ENCODE data around the gene ARID1A. TPM values are rescaled to one million over a fixed set of nuclear protein-coding genes. Genes with fewer than 3 reads are reported as not detected.

Gene ARID1A
- total RNA-seq, 1 donor from 2014 or later: 160 TPM

- Mint-ChIP-seq H3K36me3 (peaks cover 43% of the 10 kb centered on the region), H3K9me3 (no peaks in the 10 kb centered on the region)
These were observed 84.6 kb downstream of the ARID1A start for GRCh38 chr1:26780344-26780957.

GRCh38 chr1:26781206-26781825 is 85.5 kb downstream of the ARID1A start:
- H3K9me3 Mint-ChIP-seq: no peaks in the 10 kb centered on the region
- peak overlapping the region; percentile 21 for H3K27ac Mint-ChIP-seq
- no peak for TF ChIP-seq CTCF (IDR thresholded peaks at IDR 0.05; ENCODE audit: unreplicated experiment)
- peaks cover 30% of the 10 kb centered on the region for H3K4me1 Mint-ChIP-seq
- peaks cover 37% of the 10 kb centered on the region for H3K36me3 Mint-ChIP-seq
- H3K4me3 Mint-ChIP-seq: no peak overlapping the region
- DNase-seq (ENCODE audit: low spot score in 2 of 2, unreplicated experiment in 2 of 2): no peak
- H3K27me3 Mint-ChIP-seq (ENCODE audit: low read depth): no peaks in the 10 kb centered on the region

More at GRCh38 chr1:26780344-26780957, 84.6 kb downstream of the ARID1A start:
- no peak for TF ChIP-seq CTCF (IDR thresholded peaks at IDR 0.05; ENCODE audit: unreplicated experiment)
- no peak overlapping the region for H3K27ac Mint-ChIP-seq
- no peak overlapping the region for H3K4me3 Mint-ChIP-seq
- H3K4me1 Mint-ChIP-seq: peaks cover 28% of the 10 kb centered on the region
- DNase-seq (ENCODE audit: low spot score in 2 of 2, unreplicated experiment in 2 of 2): no peak
- H3K27me3 Mint-ChIP-seq (ENCODE audit: low read depth): no peaks in the 10 kb centered on the region

GRCh38 chr1:26782521-26783212 is 86.9 kb downstream of the ARID1A start:
- H3K27ac Mint-ChIP-seq: peak overlapping the region; percentile 52
- H3K36me3 Mint-ChIP-seq: peaks cover 30% of the 10 kb centered on the region

GRCh38 chr1:26783646-26784022 is 87.8 kb downstream of the ARID1A start:
- no peaks in the 10 kb centered on the region for H3K27me3 Mint-ChIP-seq (ENCODE audit: low read depth)
- no peak overlapping the region for H3K4me3 Mint-ChIP-seq
- H3K9me3 Mint-ChIP-seq: no peaks in the 10 kb centered on the region
- H3K4me1 Mint-ChIP-seq: peaks cover 45% of the 10 kb centered on the region
- DNase-seq (ENCODE audit: low spot score in 2 of 2, unreplicated experiment in 2 of 2): no peak
- TF ChIP-seq CTCF (IDR thresholded peaks at IDR 0.05; ENCODE audit: unreplicated experiment): no peak
- peaks cover 23% of the 10 kb centered on the region for H3K36me3 Mint-ChIP-seq
- peak overlapping the region; percentile 74 for H3K27ac Mint-ChIP-seq

More at GRCh38 chr1:26782521-26783212, 86.9 kb downstream of the ARID1A start:
- peaks cover 43% of the 10 kb centered on the region for H3K4me1 Mint-ChIP-seq
- no peaks in the 10 kb centered on the region for H3K9me3 Mint-ChIP-seq
- no peak for TF ChIP-seq CTCF (IDR thresholded peaks at IDR 0.05; ENCODE audit: unreplicated experiment)
- no peaks in the 10 kb centered on the region for H3K27me3 Mint-ChIP-seq (ENCODE audit: low read depth)
- DNase-seq (ENCODE audit: low spot score in 2 of 2, unreplicated experiment in 2 of 2): no peak
- H3K4me3 Mint-ChIP-seq: no peak overlapping the region

- no peaks in the 10 kb centered on the region for H3K9me3 Mint-ChIP-seq
- TF ChIP-seq CTCF (IDR thresholded peaks at IDR 0.05; ENCODE audit: unreplicated experiment): no peak
- no peak overlapping the region for H3K4me3 Mint-ChIP-seq
- H3K4me1 Mint-ChIP-seq: peaks cover 51% of the 10 kb centered on the region
- peak overlapping the region; percentile 99 for H3K27ac Mint-ChIP-seq
- H3K27me3 Mint-ChIP-seq (ENCODE audit: low read depth): no peaks in the 10 kb centered on the region
- peaks cover 17% of the 10 kb centered on the region for H3K36me3 Mint-ChIP-seq
- no peak for DNase-seq (ENCODE audit: low spot score in 2 of 2, unreplicated experiment in 2 of 2)
These were observed 88.4 kb downstream of the ARID1A start for GRCh38 chr1:26784023-26784871.

All from mesothelial cell of epicardium (in vitro differentiated cells).